ENCODE measurements around the gene RALGPS1.

Gene RALGPS1

DNA sequence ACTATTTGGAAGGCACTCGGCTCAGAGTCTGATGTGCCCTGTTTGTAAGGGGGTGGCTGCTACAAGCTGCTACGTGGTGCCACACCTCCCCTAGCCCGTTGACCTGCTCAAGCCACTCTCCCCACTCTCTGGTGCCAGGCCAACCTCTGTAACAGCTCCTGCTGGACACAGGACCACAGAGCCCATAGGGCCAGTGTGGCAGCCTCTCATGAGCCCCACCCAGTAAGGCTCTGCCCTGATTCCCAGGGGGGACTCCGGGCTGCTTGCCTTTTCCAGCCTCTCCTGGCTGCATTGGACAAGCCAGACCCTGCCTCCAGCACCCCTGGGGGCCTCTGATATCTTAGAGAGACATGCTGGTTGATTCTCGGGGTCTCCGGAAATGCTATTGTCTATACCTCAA lies 261.2 kb downstream of the RALGPS1 start:
- Histone ChIP-seq H3K27me3 (ENCODE audit: insufficient read depth, poor library complexity, severe bottlenecking) (no peaks in the 10 kb centered on the region), H3K4me3 (replicated peaks; ENCODE audit: insufficient read depth, low read length) (no peak overlapping the region), H3K27ac (replicated peaks) (no peak overlapping the region)
- DNase-seq (ENCODE audit: low read depth in 1 of 2, low spot score in 1 of 2), result no peak
- TF ChIP-seq POLR2AphosphoS5 (IDR thresholded peaks at IDR 0.05; ENCODE audit: low read depth) (no peak), GABPA (IDR thresholded peaks at IDR 0.05; ENCODE audit: low read depth) (no peak), CTCF (IDR thresholded peaks at IDR 0.05; ENCODE audit: insufficient read depth, low read length) (no peak), SPI1 (IDR thresholded peaks at IDR 0.05; ENCODE audit: borderline replicate concordance, low read depth) (no peak), REST (IDR thresholded peaks at IDR 0.05; ENCODE audit: insufficient replicate concordance, low read depth) (no peak)

DNA sequence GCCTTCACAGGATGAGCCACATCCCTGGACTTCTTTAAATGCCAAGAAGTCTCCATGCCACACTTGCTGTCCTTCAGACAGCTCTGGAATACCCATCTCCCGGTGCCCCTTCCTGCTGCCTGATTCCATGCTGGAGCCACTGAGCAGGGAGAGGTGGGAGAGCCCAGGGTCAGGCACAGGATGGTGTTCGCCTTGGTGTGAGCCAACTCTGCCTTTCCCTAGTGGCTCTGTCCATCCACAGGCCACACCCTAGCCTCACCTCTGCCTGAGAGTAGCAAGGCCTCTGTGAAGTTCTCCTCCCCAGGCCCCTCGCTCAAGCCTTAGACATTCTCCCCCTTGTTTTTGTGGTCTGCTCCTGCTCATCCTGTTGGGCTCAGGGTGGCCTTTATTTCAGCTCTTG lies 262.0 kb downstream of the RALGPS1 start:
- no peak for DNase-seq (ENCODE audit: low read depth in 1 of 2, low spot score in 1 of 2)
- Histone ChIP-seq H3K27me3 (ENCODE audit: insufficient read depth, poor library complexity, severe bottlenecking) (no peaks in the 10 kb centered on the region), H3K27ac (replicated peaks) (no peak overlapping the region), H3K4me3 (replicated peaks; ENCODE audit: insufficient read depth, low read length) (no peak overlapping the region)
- TF ChIP-seq SPI1 (IDR thresholded peaks at IDR 0.05; ENCODE audit: borderline replicate concordance, low read depth), result no peak
- no peak for TF ChIP-seq CTCF (IDR thresholded peaks at IDR 0.05; ENCODE audit: insufficient read depth, low read length)
- TF ChIP-seq REST (IDR thresholded peaks at IDR 0.05; ENCODE audit: insufficient replicate concordance, low read depth), result no peak
- no peak for TF ChIP-seq GABPA (IDR thresholded peaks at IDR 0.05; ENCODE audit: low read depth)
- no peak for TF ChIP-seq POLR2AphosphoS5 (IDR thresholded peaks at IDR 0.05; ENCODE audit: low read depth)

DNA sequence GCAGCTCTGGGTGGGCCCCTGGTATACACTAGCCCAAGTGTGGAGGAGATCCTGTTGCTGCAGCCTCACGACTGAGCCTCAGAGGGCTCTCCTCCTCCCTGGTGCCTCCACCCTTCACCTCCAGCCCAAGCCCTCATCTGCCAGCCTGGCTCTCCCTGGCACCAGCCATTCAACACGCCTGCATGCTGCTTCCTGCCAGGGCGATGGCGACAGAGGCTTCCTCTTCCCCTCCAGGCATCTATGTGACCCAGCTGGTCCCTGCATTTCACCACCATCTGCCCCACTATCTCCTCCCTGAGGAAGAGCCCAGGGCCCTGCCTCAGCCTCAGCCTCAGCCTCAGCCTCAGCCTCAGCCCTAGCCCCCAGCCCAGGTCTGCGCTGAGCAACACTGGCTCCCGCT lies 262.6 kb downstream of the RALGPS1 start:
- TF ChIP-seq GABPA (IDR thresholded peaks at IDR 0.05; ENCODE audit: low read depth) (no peak), SPI1 (IDR thresholded peaks at IDR 0.05; ENCODE audit: borderline replicate concordance, low read depth) (peak; percentile 33; the same call in 1 of the 2 replicates), CTCF (IDR thresholded peaks at IDR 0.05; ENCODE audit: insufficient read depth, low read length) (no peak), POLR2AphosphoS5 (IDR thresholded peaks at IDR 0.05; ENCODE audit: low read depth) (no peak), REST (IDR thresholded peaks at IDR 0.05; ENCODE audit: insufficient replicate concordance, low read depth) (no peak)
- H3K27ac ChIP-seq (replicated peaks), result no peak overlapping the region
- DNase-seq (ENCODE audit: low read depth in 1 of 2, low spot score in 1 of 2), result peak; percentile 24 to 72
- no peaks in the 10 kb centered on the region for H3K27me3 ChIP-seq (ENCODE audit: insufficient read depth, poor library complexity, severe bottlenecking)
- no peak overlapping the region for H3K4me3 ChIP-seq (replicated peaks; ENCODE audit: insufficient read depth, low read length)
